ENCODE data around the gene ZIC2.

The ZIC2 gene

DNA sequence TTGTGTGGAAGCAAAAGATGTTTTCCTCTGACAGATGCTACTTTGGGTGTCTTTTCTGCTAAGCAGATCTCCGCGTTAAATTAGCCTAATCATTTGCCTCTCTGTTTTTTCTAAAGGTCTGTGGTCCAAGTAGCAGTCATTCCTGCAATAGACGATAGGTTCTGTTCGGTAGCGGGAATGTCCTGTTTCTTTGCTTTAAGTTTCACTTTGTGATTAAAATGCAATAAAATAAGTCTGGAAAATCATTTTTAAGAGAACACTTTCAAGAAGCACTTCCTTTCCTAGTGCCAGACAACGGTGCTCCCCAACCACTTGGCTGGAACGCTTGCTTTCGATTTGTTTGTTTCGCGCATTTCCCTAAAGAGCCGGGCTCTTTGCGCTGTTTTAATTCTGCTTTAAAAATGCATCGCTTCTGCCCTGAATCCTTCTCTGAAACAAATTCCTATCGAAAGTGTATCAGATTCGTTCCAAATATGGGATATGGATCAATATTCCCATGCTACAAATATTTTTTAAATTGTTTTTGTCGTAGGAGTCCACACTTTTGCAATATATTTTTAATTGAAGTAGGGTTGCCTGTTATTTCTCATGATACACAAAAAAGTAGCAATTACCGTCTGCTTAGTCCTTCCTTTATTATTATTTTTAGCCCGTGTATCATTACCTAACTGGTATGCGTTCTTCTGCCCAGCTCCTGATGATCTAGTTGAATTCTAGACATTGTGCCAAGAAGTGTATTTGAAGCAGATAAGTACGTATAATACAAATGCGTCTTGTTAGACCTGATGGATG lies 14.2 kb downstream of the ZIC2 start:
- no peak for TF ChIP-seq CTCF (conservative IDR thresholded peaks at IDR 0.05; ENCODE audit: control insufficient read depth, insufficient read depth, low read depth, low read length)
- DNase-seq (ENCODE audit: low read depth) = no peak
- H3K4me3 ChIP-seq (ENCODE audit: control insufficient read depth, low read depth, low read length) = no peak overlapping the region

DNA sequence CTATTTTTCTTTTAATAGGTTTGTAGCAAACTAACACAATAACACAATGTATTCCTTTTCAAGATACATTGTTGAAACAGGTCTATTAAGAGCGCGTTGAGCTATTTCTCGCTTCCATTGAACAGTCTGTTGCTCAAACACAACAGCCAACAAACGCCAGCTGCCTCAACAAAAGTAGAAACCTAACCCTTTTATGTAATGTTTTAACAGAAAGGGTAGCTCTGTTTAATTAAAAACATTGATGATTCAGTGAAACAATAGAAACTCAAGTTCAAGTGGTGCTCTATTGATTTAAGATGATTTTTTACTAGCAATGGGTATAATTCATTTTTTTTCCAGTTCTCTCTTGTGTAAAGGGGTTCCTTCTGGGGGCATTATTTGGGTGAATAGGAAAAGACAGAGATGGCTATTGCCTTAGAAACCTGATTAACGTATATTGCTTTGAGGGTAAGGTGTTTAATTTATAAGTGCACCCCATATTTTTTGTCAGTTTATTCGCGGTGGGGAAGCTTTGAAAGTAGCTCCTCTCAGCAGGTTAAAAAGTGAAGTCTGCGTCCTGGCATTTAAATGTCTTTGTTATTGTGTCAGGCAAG lies 14.9 kb downstream of the ZIC2 start:
- no peak overlapping the region for H3K4me3 ChIP-seq (ENCODE audit: control insufficient read depth, low read depth, low read length)
- TF ChIP-seq CTCF (conservative IDR thresholded peaks at IDR 0.05; ENCODE audit: control insufficient read depth, insufficient read depth, low read depth, low read length) = no peak

GRCh38 chr13:99997702-99998214 lies 16.2 kb downstream of the ZIC2 start:
- H3K4me3 ChIP-seq (ENCODE audit: control insufficient read depth, low read depth, low read length) = no peak overlapping the region
- no peak for TF ChIP-seq CTCF (conservative IDR thresholded peaks at IDR 0.05; ENCODE audit: control insufficient read depth, insufficient read depth, low read depth, low read length)
- DNase-seq (ENCODE audit: low read depth) = no peak

More for the DNA sequence above, 14.9 kb downstream of the ZIC2 start:
- DNase-seq (ENCODE audit: low read depth) = no peak

- DNase-seq (ENCODE audit: low read depth) = no peak
- no peak for TF ChIP-seq CTCF (conservative IDR thresholded peaks at IDR 0.05; ENCODE audit: control insufficient read depth, insufficient read depth, low read depth, low read length)
- H3K4me3 ChIP-seq (ENCODE audit: control insufficient read depth, low read depth, low read length) = no peak overlapping the region
Measured at GRCh38 chr13:99998261-99998660, 16.7 kb downstream of the ZIC2 start.

- no peak for TF ChIP-seq CTCF (conservative IDR thresholded peaks at IDR 0.05; ENCODE audit: control insufficient read depth, insufficient read depth, low read depth, low read length)
- DNase-seq (ENCODE audit: low read depth) = no peak
- H3K4me3 ChIP-seq (ENCODE audit: control insufficient read depth, low read depth, low read length) = no peak overlapping the region
Measured at GRCh38 chr13:100014621-100015020, 33.0 kb downstream of the ZIC2 start.

GRCh38 chr13:100019780-100020356 lies 38.3 kb downstream of the ZIC2 start:
- H3K4me3 ChIP-seq (ENCODE audit: control insufficient read depth, low read depth, low read length) = no peak overlapping the region
- TF ChIP-seq CTCF (conservative IDR thresholded peaks at IDR 0.05; ENCODE audit: control insufficient read depth, insufficient read depth, low read depth, low read length) = no peak

More at GRCh38 chr13:100019780-100020356, 38.3 kb downstream of the ZIC2 start:
- DNase-seq (ENCODE audit: low read depth) = no peak

Data from fibroblast of mammary gland (primary cell).